HTR-8/SVneo (cell line): Measurements from ENCODE around the gene ING5.
A peak's percentile ranks its signal among the peaks of the same experiment; 100 is the strongest.

Experiments used
- DNase-seq: peaks from one replicate; pipeline ENCODE4 v3.0.0; 2011; ENCODE audit warnings: low spot score, mixed read lengths; ENCODE audit not compliant: insufficient read length
- FAIRE-seq: peaks from 2 replicates; lab custom pipeline; 2011; peaks lifted over from hg19 to GRCh38; lab: Jason Lieb, UNC

ING5 gene

DNA sequence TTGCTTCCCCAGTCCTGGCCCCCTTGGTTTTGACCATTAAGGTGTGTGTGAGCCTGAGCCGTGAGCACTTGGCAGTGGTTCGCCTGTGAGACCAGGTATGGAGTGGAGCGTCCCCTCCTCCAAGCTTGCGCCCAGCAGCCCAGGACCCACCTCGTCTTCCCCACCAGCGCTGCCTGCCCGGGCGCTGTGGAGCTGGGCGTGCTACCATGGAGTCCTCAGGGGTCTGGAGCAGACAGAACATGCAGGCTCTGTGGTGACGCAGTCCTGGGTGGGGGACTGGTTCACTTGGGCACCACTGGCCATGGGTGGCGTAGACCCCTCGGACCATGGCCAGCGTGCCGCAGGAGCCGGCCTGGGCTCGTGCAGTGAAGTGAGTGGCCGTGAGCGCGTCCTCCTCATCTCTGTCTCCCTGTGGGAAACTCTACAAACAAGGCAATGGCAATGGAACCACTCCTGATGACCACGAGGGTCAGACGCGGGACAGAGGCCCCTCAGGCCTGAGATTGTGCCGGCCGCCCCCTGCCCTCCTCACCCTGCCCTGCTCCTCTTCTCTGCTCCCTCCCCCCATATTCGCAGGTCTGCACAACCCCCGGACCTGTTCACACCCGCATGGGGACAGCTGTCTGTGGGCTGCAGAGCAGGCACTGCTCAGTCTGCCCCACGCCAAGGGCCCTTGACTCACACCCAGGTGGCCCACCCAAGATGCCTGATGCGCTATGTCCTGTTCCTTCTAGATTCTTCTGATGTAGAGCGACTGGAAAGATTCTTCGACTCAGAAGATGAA, 30.2 kb upstream of the ING5 start:
- FAIRE-seq (no peak), DNase-seq (no peak)

DNA sequence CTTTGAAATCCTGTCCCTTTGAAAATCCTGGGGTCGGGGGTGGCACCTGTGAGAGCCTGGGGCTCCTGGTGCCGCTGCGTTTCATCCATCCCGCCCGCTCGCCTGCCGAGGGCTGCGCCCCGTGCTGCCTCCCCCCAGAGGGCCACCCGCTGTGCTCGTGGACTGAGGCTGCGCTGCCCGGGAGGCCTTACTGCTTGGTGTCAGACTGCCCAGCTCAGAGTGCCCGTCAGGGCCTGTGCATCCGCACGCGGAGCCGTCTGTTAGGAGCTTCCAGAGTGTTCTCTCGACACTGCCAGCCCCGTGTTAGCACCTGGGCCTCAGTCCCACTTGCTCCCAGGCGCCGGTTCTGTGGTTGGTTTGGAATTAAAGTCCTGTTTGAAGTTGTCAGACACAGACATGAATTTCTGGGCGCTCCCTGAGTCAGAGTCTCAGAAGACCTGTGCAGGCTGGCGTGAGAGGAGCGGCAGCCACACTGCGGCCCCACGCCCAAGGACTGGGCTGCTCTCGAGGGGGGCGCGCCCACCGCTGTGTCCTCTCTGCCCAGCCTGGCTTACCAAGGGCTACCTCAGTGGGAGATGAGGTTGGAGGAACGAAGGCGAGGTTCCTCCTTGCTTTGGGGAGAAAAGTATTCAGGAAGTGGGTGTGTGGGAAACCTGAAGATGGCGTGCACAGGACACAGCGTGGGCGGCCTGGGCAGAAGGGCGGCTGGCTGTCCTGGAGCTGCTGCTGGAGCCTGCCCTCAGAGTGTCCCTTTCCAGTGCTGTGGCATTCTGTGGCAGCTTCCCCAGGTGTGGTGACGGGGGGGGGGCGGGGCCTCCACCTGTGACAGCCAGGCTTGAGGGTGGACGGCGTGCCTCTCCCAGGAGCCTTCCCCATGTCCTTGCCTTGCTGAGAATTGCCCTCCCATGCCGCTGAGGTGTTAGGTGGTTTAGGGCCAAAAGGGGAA, 29.3 kb upstream of the ING5 start:
- DNase-seq: no peak
- no peak for FAIRE-seq

DNA sequence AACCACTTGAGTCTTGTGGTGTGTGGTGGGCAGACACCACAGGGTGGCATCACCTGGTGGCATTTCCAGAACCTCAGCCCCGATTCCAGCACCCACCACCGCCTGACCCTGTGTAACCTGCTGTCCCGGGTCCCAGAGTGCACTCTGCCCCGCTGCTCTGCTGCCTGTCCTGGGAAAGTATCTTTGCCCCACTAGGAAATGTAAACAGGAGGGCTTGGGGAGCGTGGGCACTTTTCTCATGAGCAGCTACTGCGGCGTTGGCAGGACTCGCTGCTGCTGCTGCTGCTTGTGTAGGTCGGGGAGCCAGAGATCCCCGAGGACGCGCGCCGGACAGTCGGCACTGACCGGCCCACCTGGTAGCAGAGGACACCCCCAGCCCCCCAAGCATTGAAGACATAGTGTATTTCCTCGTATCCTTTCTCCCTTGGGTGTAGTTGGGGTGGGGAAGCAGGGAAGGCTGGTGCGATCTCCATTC, 28.6 kb upstream of the ING5 start:
- DNase-seq (no peak), FAIRE-seq (no peak)

DNA sequence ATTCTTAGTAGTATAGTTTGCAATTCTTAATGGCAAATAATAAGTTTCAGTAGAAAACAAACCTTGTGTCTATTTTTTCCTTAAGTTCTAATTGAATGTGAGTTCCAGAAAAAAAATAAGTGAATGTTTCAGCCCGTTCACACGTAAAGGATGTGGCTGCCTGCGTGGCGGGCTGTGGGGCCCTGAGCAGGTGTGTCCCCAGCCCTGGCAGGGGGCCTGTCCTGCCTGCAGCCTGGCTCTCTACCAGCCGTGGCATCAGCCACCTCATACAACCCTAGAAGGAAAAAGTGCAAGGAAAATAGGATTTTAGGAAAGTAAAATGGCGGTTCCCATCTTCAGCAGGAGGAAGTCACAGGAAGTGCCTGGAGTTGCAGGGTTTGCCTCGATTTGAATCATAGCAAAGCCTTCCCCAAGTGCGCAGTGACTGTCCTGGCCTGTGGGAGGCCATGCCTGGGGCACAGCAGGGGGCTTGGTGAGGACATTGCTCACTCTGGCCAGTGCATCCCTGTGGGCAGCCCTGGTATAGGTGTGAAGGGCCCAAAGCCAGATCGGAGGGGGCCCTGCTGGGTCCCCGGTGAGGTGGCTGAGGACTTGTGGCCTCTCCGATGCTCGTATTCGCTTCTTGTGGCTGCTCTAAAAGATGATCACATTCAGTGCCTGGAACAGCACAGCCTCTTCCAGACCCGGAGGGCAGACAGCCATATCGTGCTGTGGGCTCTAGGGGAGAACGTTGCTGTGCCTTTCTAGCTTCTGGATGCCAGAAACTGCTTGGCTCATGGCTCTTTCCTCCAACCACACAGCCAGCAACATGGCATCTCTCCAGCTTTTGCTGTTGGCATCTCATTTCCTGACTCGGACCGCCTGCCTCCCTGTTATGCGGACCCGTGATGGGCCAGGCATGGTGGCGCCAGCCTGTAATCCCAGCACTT, 27.8 kb upstream of the ING5 start:
- DNase-seq: no peak
- no peak for FAIRE-seq

DNA sequence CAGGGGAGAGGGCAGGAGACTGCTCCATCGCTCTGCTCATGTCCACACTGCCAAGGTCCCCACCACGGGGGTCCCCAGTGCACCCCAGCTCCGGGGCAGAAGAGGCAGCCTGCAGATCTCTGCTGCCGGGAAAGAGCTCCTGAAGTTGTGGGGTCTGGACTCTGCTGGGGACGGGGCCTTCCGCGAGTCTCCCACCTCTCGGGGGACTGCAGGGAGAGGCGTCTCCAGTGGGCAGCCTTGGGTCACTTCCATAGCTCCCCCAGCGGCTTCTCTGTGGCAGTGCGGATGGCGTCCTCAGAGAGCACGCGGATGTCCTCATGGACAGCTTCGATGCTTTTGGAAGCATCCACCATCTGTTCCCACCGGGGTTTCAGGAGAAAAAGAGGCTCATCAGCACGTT, 26.0 kb upstream of the ING5 start:
- DNase-seq (no peak), FAIRE-seq (no peak)

DNA sequence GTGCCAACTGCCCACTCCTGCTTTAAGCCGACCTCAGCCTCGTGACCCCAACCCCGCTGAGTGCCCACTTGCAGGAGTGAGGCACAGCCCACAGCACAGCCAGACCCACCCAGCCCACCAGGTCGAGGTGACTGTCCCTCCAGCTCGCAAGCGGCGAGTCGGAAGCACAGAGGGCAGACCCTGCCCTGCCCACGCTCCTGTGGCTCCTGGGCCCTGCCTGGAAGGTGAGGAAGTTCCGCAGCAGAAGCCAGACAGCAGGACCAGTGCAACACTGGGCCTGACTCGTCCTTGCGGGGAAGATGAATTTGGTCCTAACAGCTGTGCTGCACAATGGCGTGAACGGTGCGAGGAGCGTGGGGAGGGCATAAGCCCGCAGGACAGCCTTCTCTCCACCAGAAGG, 25.2 kb upstream of the ING5 start:
- no peak for DNase-seq
- FAIRE-seq: no peak

DNA sequence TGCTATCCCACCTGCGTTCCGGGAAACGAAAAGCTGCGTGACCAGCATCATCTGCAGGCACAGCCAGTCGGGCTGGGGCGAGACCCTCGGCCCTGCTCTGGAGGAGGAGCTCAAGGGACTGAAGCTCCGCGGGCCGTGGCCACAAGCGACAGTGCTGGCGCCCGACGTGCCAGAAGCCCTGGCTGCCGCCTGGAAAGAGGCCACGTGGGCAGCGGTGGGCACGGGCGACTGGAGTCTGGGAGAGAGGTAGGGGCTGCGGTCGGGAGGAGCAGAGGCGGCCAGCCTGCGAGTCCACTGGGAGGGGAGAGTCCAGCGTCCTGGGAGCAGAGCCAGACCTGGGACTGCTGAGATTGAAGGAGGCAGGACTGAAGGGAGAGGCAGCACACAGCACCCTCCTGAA, 24.4 kb upstream of the ING5 start:
- DNase-seq (no peak), FAIRE-seq (no peak)

DNA sequence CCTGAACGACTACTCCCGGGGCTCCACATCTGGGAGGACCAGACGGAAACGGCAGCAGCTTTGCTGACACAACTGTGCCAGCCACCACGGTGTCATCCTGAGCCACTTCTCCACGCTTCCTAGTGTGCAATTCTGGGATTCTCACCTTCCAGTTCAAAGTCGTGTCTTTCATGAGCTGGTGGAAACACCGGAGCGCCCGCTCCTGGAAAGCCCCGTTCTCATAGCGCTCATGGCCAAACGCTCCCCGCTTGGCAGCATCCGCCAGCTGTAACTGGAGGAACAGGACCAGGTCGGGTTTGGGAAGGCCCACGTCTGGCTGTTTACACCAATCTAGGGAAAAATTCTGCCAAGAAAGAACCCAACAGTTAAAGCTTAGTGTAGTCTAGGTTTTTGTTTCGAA, 23.5 kb upstream of the ING5 start:
- DNase-seq (no peak), FAIRE-seq (no peak)

DNA sequence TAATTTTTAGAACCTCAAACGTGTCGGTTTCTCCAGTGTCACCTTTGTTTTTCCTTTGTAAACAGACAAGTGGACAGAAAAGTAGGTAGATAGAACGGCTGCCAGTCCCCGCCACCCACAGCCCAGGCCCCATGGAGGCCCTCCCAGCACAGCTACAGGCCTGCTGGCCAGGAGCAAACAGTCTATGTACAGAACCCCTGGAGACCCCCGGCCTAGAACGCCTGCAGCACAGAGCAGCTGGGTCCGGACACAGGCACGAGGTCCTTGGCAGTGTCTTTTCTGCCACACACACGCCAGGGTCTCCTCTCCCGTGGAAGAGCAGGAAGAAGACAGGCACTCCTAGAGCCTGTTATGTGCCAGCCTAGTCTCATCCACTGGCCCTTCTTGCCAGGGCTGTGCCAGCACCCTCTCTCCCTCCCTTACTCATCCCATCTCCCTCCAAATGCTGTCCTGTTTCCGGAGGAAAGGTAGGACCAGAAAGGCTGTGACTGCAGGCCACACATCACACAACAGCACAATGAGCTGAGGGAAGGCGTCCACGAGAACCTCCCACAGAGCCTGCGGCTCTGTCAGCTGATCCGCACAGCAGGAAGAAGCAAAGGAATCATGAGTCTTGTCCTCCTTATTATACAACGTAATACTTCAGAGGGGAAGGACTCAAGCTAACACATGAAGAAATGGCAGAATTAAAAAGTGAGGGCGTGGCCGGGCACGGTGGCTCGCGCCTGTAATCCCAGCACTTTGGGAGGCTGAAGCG, 22.9 kb upstream of the ING5 start:
- FAIRE-seq: no peak

DNA sequence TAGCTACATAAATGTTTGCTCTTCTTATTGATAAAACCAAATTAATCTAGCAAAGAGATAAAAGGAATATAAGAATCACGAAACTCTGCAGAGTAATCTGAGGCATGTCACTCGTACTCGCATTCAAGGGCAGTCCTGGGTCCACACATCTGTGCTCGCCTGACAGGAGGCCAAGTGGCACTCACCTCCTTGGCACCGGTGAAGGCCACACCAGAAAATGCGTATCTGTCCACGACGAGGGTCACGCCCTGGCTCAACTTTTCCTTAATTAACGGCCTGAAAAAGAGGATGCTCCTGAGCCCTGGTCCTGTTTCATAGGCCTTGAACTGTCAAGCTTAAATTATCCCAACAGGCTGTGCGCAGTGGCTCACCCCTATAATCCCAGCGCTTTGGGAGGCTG, 21.8 kb upstream of the ING5 start:
- DNase-seq (no peak), FAIRE-seq (no peak)

More for the DNA sequence above, 22.9 kb upstream of the ING5 start:
- no peak for DNase-seq

DNA sequence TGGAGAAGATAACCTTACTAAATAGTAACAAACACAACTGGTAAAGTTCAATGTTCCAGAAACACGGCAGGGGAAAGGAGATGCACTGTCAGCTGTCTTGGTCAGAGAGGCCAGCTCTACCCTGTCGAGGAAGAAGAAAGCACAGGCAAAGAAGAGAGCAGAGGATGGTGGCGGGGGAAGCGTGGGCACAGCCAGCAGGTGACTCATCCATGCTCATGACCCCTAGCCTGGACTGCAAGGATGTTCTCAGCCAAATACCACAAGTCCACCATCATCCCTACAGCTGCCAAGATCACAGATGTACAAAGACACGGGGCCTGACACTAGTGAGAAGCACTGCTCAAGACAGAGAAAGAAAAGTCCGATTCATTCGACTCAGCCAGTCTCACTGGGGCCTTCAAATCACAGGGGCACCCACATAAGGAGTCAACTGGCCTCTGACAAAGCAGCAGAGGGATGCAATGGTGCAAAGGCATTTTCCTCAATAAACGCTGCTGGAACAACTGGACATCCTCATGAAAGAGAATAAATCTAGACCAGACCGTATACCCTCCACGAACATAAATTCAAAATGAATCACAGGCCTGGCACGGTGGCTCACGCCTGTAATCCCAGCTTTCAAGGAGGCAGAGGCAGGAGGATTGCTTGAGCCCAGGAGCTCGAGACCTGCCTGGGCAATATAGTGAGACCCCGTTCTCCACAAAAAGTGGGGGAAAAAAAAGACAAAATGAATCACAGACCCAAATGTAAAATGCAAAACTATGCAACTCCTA, 20.8 kb upstream of the ING5 start:
- DNase-seq (peak; percentile 83), FAIRE-seq (peak; percentile 88)

DNA sequence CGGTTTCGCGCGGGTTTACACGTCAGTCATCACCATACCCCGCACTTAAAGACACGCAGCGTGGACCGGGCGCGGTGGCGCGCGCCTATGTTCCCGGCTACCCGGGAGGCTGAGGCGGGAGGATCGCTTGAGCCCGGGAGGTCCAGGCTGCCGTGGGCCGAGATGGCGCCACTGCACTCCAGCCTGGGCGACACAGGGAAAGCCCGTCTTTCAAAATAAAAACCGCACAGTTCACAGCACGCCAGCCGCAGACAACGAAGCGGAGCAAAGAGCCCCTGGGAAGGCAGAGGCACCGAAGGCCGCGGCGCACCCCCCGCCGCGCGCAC, 15.6 kb upstream of the ING5 start:
- DNase-seq (no peak), FAIRE-seq (no peak)

DNA sequence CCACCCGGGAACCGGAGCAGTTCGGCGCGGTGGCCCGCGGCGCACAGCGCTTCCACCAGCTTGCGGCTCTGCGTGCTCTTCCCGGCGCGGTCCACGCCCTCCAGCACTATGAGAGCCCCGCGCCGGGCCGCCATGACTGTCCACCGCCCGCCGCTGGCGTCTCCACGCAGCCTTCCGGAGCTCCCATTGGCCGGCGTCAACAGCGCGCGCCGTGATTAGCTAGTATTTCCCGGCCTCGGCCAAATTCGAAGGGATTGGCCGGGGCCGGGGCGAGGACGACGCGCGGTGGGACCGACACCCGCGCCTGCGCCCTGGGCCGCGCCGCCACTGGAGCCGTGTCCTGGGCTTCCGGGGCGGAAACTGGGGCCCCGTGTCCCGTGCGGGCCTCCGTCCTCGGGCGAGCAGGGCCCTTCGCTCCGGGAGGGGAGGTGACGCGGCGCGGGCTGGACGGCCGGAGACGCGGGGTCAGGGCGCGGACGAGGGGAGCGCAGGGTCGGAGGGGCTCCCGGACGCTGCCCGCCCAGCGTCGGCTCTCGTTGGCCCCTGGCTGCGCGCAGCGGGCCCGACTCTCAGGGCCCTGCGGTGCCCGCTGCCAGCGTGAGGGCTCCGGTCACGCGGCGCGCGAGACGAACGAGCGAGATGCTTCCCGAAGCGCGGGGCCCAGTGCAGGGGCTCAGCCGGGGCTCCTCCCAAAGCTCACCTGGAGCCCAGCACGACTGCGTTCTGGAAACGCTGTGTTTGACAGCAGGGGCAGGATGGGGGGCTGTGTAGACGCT, 15.0 kb upstream of the ING5 start, which contains the start of gene DTYMK:
DTYMK (minus strand) TSS at position 166 of the 776 bp plus-strand sequence; CDS start at position 134, 32 bp downstream.
- DNase-seq (peak; percentile 97), FAIRE-seq (peak; percentile 28)

DNA sequence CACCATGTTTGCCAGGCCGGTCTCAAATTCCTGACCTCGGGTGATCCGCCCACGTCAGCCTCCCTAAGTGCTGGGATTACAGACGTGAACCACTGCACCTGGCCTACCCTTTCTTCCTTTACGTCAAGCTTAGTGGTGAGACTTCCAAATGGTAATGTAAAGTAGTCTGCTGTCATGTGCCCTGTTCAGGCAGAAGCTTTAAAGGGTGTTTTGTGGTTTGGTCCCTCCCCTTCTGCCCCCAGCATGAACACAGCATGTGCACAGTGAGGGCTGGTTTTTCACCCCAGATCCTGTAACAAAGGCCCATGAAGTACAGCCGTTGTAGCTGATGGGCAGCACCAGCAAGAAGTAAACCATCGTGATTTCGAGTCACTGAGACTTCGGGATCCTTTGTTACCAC, 12.5 kb upstream of the ING5 start:
- DNase-seq (no peak), FAIRE-seq (no peak)

DNA sequence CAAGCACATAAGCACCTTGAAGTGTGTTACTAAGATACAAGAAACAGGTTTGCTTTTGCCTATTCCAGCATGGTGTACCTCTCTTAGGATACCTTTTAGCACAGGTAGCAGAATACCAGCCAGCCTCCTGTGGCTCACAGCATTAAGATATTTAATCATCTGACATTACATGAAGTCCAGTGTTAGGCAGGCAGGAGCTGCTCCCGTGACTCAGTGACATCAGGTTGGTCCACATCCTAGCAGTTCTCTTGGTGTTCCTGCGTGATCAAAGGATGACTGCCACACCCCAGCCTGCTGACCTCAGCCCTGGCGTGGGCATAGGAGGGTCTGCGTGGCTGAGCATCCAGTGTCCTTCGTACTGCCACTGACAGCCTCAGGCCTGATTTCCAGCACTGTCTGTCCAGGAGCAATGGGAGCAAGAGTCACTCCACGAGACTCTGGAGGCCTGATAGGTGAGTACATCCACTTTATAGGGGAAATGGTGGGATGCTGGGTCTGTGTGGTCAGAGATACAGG, 11.6 kb upstream of the ING5 start:
- FAIRE-seq (no peak), DNase-seq (no peak)

DNA sequence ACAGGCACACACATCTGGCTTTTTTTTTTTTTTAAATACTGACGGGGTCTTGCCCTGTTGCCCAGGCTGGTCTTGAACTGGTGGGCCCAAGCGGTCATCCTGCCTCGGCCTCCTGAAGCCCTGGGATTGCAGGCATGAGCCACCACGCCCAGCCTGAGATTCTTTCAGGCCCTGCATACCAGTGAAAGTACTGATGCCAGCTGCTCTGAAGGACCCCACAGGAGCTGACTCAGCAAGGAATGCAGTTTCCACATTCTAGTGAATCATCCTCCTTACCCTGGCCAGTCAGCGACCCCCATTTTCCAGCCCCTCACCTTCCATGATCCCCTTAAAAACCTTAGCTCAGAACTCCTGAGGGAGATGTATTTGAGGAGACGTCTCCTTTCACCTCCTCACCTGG, 9.4 kb upstream of the ING5 start:
- DNase-seq (peak; percentile 29), FAIRE-seq (no peak)

DNA sequence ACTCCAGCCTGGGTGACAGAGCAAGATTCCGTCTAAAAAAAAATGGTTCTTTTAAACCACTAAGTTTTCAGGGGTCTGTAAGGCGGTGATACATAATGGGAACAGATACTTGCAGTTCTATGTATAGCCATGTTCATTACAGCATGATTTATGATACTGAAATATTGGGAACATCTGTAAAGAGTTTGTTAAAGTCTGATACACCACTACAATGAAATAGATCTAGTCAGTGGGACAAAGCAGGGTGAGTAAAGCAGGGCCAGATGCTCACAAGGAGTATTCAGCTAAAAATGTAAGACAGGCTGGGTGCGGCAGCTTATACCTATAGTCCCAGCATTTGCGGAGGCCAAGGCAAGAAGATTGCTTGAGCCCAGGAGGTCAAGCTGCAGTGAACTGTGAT, 6.2 kb upstream of the ING5 start:
- DNase-seq (no peak), FAIRE-seq (no peak)

DNA sequence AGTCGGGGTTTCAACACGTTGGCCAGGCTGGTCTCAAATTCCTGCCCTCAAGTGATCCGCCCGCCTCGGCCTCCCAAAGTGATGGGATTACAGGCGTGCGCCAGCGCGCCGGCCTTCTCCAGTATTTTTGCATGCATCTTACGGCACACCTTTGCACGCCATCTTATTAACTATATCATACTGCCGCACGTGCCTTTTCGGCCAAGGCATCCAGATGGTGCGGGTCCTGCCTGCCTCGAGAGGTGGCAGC, 765 bp upstream of the ING5 start:
- DNase-seq: no peak
- peak; percentile 81 for FAIRE-seq
